PC-3 (cell line): ENCODE measurements around the gene SNRNP35.

Experiments used
- EZH2 ChIP-seq: fragments of 300-600 bp; sonication (generic); IDR thresholded peaks from one replicate; pipeline ENCODE4 v1.6.1; 2017; ENCODE audit warnings: antibody characterized with exemption, mild to moderate bottlenecking, low read length; ENCODE audit not compliant: unreplicated experiment
- EZH2phosphoT487 ChIP-seq: fragments of 300-600 bp; sonication (generic); IDR thresholded peaks from 2 replicates; pipeline ENCODE4 v1.6.1; 2018; ENCODE audit warnings: mild to moderate bottlenecking, antibody characterized with exemption, low read length, borderline replicate concordance
- TF ChIP-seq, protein P1 (sequence below): fragments of 300-600 bp; sonication (generic); conservative IDR thresholded peaks from 2 replicates; pipeline ENCODE4 v1.5.1; 2017; ENCODE audit warnings: antibody characterized with exemption, low read depth, mild to moderate bottlenecking, low read length

DNA sequence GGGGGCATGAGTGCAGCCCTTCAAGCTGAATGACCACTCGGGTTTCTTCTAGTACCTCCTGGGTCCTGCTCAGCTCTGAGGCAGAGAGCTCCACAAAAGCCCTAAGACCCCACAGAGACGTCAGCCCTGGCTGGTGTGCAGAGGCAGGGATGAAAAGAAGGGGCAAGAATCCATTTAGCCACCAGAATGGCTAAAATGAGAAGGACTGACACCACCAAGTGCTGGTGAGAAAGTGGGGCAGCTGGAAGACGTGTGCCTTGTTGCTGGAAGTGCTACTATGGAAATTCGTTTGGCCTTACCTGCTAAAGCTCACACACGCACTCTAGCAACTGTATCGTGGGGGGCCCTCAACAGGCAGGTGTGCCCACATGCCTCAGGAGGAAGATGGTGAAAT is 48.9 kb downstream of the SNRNP35 start:
- TF ChIP-seq, protein P1, sequence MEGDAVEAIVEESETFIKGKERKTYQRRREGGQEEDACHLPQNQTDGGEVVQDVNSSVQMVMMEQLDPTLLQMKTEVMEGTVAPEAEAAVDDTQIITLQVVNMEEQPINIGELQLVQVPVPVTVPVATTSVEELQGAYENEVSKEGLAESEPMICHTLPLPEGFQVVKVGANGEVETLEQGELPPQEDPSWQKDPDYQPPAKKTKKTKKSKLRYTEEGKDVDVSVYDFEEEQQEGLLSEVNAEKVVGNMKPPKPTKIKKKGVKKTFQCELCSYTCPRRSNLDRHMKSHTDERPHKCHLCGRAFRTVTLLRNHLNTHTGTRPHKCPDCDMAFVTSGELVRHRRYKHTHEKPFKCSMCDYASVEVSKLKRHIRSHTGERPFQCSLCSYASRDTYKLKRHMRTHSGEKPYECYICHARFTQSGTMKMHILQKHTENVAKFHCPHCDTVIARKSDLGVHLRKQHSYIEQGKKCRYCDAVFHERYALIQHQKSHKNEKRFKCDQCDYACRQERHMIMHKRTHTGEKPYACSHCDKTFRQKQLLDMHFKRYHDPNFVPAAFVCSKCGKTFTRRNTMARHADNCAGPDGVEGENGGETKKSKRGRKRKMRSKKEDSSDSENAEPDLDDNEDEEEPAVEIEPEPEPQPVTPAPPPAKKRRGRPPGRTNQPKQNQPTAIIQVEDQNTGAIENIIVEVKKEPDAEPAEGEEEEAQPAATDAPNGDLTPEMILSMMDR, result no peak
- TF ChIP-seq EZH2 (no peak), EZH2phosphoT487 (no peak)
